GM19193 (cell line): Measurements from ENCODE around the gene UBR3.

Source experiments
- POLR2A ChIP-seq: IDR thresholded peaks from 4 replicates; pipeline ENCODE4 v1.6.1; 2011; ENCODE audit not compliant: insufficient read depth, insufficient read length; ENCODE audit errors: extremely low read depth

UBR3 gene

GRCh38 chr2:169916623-169917022 is 89.4 kb downstream of the UBR3 start:
- no peak for TF ChIP-seq POLR2A

DNA sequence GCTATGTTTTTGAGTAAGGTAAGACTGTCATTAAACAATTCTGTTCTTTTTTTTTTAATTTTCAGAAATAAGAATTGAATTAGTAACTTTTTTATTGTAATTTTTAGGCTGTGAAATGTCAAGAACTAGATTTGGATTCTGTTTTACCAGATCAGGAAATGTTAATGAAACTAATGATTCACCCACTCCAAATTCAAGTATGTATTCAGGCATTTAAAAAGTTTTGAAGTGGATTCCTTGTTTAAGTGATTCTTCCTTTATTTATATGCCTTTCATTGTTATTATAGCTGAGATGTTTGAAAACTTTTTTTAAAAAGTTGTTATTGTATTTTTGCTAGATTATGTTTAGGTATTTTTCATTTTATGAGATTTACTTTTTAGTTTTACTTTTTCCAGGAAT is 96.7 kb downstream of the UBR3 start:
- no peak for TF ChIP-seq POLR2A

- no peak for TF ChIP-seq POLR2A
Observed at GRCh38 chr2:169925968-169926367, 98.7 kb downstream of the UBR3 start.

GRCh38 chr2:169928463-169928864 is 101.2 kb downstream of the UBR3 start:
- TF ChIP-seq POLR2A: no peak

DNA sequence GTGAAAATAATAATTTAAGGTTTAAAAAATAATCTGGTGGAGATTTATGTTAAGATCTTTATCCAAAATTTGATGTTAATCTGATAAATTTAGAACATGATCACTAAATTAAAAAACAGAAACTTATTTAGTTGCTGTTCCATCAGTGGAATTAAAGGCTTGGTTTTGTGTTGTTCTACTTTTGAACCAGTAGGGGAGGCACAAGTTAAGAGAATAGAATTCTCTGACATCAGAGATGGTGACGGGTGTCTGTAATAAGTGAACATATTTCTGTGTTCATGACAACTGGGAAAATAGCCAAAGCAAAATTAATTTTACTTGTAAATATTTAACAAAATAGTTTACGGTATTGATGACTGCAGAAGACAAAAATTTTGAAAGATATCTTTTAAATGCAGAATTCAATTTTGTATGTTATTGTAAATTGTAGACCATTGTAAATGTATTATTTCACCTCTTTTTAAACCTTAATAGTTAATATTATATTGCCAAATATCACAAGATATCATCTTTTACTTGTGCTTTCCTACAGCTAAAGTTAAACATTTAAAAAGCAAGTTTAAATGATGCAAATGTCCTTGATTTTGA is 106.0 kb downstream of the UBR3 start:
- no peak for TF ChIP-seq POLR2A

DNA sequence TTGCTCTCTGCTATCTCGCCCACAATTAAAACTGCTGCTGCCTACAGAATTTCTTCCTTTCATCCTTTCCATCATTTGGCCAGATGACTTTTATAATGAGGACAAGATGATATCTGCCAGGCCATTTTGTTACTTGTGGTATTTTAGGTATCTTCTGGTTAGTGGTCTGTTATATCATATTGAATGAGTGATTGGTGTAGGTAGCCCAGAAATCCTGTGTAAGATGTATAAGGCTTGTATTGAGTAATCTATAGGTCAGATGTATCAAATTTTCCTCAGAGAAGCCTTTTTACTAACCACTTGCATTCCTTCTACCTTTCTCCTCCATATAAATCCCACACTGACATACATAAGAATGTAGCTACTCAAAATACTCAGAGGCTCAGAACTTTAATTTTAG is 118.3 kb downstream of the UBR3 start:
- TF ChIP-seq POLR2A: no peak

DNA sequence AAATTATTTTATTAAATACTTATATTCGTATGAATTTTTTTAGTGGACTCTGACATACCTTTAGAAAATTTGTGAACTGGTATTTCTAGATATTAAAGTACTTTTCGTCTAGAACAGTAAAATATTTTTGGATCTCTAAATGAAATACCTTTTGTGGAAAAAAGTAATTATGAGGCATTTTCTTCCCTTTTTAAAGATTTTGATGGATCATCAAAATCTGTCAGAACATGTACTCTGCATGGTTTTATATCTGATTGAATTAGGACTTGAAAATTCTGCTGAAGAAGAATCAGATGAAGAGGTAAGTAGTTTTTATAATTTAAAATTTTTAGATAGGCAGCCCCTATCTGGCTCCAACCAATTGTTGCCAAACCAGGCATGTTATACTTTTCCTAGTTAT is 118.8 kb downstream of the UBR3 start:
- TF ChIP-seq POLR2A: no peak

- TF ChIP-seq POLR2A: no peak
Observed at GRCh38 chr2:169946546-169946945, 119.3 kb downstream of the UBR3 start.

DNA sequence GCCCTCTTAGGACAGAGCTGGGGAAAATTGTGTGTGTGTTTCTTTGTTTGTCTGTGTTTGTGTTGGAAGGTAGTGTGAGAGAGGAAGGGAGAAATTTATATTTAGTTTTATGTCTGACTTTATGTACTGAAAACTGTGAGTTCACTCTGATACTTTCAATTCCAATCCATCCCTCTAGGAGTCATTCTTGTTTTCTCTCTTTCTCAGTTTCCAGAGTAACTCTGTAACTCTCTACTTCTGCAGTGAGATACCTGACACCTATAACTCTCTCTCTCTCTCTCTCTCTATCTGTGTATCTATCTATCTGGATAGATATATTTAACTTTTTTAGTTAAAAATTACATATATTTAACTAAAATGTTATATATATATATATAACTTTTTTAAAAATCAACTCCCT is 128.7 kb downstream of the UBR3 start:
- no peak for TF ChIP-seq POLR2A

- TF ChIP-seq POLR2A: no peak
Observed at GRCh38 chr2:169961911-169962310, 134.7 kb downstream of the UBR3 start.

GRCh38 chr2:169963786-169964185 is 136.5 kb downstream of the UBR3 start:
- TF ChIP-seq POLR2A: no peak

DNA sequence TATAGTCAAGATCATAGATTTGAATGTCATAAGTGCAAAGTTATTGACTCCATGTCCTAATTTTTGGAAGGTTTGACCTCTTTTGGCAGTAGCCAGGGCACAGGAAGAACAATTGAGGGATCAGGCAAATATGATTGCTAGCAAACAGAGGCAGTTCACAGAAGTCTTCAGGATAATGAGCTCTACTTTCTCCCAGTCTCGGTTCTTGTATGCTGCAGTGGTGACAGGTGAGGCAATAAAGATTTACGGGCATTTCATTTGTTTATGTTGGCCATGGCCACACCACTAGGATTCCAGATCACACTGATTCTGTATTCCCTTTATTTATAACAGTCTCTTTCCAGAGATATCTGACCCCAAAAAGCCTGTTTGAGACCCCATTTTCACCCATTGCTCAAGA is 137.5 kb downstream of the UBR3 start:
- no peak for TF ChIP-seq POLR2A

- no peak for TF ChIP-seq POLR2A
Observed at GRCh38 chr2:169965495-169965894, 138.2 kb downstream of the UBR3 start.

GRCh38 chr2:169966454-169966853 is 139.2 kb downstream of the UBR3 start:
- TF ChIP-seq POLR2A: no peak

GRCh38 chr2:169968743-169969142 is 141.5 kb downstream of the UBR3 start:
- TF ChIP-seq POLR2A: no peak

DNA sequence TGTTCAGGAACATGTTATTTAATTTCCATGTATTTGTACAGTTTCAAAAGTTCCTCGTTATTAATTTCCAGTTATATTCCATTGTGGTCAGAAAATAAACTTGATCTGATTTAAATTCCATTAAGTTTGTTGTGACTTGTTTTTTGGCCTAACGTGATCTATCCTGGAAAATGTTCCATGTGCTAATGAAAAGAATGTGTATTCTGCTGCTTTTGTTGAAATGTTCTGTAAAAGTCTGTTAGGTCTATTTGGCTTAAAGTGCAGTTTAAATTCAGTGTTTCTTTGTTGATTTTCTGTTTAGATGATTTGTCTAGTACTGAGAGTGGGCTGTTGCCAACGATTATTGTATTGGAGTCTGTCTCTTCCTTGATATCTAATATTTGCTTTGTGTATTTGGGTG is 148.0 kb downstream of the UBR3 start:
- no peak for TF ChIP-seq POLR2A

GRCh38 chr2:169976335-169976851 is 149.1 kb downstream of the UBR3 start:
- TF ChIP-seq POLR2A: no peak

- TF ChIP-seq POLR2A: no peak
Observed at GRCh38 chr2:169977530-169977929, 150.3 kb downstream of the UBR3 start.

- TF ChIP-seq POLR2A: no peak
Observed at GRCh38 chr2:169978402-169979017, 151.3 kb downstream of the UBR3 start.
